OCI-LY7 (cell line): ENCODE results near the gene DCAF7. TPM values are rescaled to one million over a fixed set of nuclear protein-coding genes. Genes with fewer than 3 reads are reported as not detected.

Experiments used
- BruUV-seq: library from RNA; stranded (reverse); fragments of 400-500 nt; replicated peaks from 2 replicates; lab custom pipeline; 2021; lab: Mats Ljungman, UMichigan
- CTCF ChIA-PET: fragments of 300-600 bp; sonication (Branson Sonifier 250); formaldehyde crosslinking; loops from one replicate; lab custom pipeline; 2022; ENCODE audit warnings: antibody characterized with exemption; ENCODE audit not compliant: unreplicated experiment; lab: Charles Lee
- POLR2A ChIA-PET: fragments of 300-600 bp; sonication (Branson Sonifier 250); formaldehyde crosslinking; loops from one replicate; lab custom pipeline; 2022; ENCODE audit warnings: antibody characterized with exemption; lab: Charles Lee
- DNase-seq: peaks from one replicate; pipeline ENCODE4 v3.0.0-alpha.2; 2015; ENCODE audit warnings: low spot score
- H2AFZ ChIP-seq: fragments of 200-600 bp; sonication (generic), shearing (Covaris generic); 2 replicates; pipeline ENCODE4 v1.6.1; 2014; ENCODE audit warnings: mild to moderate bottlenecking, antibody characterized with exemption, low read length, moderate library complexity
- H3K27ac ChIP-seq: fragments of 200-600 bp; sonication (generic); 2 replicates; pipeline ENCODE4 v1.5.1; 2014; ENCODE audit warnings: mixed run types, low read depth, mild to moderate bottlenecking, moderate library complexity, low read length, inconsistent platforms; ENCODE audit not compliant: poor library complexity, severe bottlenecking
- H3K36me3 ChIP-seq: fragments of 200-600 bp; sonication (generic); 2 replicates; pipeline ENCODE4 v1.6.1; 2014; ENCODE audit warnings: mild to moderate bottlenecking, antibody characterized with exemption, low read length, moderate library complexity, mixed read lengths; ENCODE audit not compliant: insufficient read depth
- H3K4me1 ChIP-seq: fragments of 200-600 bp; sonication (generic); 2 replicates; pipeline ENCODE4 v1.5.1; 2014; ENCODE audit warnings: mild to moderate bottlenecking, low read length; ENCODE audit not compliant: insufficient read depth, poor library complexity, severe bottlenecking
- H3K4me2 ChIP-seq: fragments of 200-600 bp; sonication (generic); 2 replicates; pipeline ENCODE4 v1.6.1; 2014; ENCODE audit warnings: mild to moderate bottlenecking, low read length
- H3K4me3 ChIP-seq: fragments of 200-600 bp; sonication (generic); 2 replicates; pipeline ENCODE4 v1.5.1; 2014; ENCODE audit warnings: mild to moderate bottlenecking, low read depth, low read length; ENCODE audit not compliant: poor library complexity, severe bottlenecking
- H3K79me2 ChIP-seq: fragments of 200-600 bp; sonication (generic); 2 replicates; pipeline ENCODE4 v1.6.1; 2016; ENCODE audit warnings: low read depth, mild to moderate bottlenecking, low read length, moderate library complexity, mixed read lengths; ENCODE audit not compliant: insufficient read depth
- H3K9me2 ChIP-seq: fragments of 200-600 bp; sonication (generic); 2 replicates; pipeline ENCODE4 v1.6.1; 2016; ENCODE audit warnings: mild to moderate bottlenecking, low read length, mixed read lengths; ENCODE audit not compliant: insufficient read depth
- H3K9me3 ChIP-seq: fragments of 200-600 bp; sonication (generic); 2 replicates; pipeline ENCODE4 v1.6.1; 2014; ENCODE audit warnings: mild to moderate bottlenecking, mixed run types, low read length, mixed read lengths
- H4K20me1 ChIP-seq: fragments of 200-600 bp; sonication (generic); 2 replicates; pipeline ENCODE4 v1.6.1; 2014; ENCODE audit warnings: mild to moderate bottlenecking, antibody characterized with exemption, low read length, moderate library complexity, mixed read lengths; ENCODE audit not compliant: insufficient read depth
- CTCF ChIP-seq: fragments of 200-600 bp; sonication (generic); conservative IDR thresholded peaks from 2 replicates; pipeline ENCODE4 v1.5.1; 2014; ENCODE audit warnings: mild to moderate bottlenecking, antibody characterized with exemption, low read length, moderate library complexity, mixed read lengths
- EZH2phosphoT487 ChIP-seq: fragments of 200-600 bp; sonication (generic); IDR thresholded peaks from 2 replicates; pipeline ENCODE4 v1.6.1; 2018; ENCODE audit warnings: low read depth, borderline replicate concordance, mild to moderate bottlenecking, mixed run types, antibody characterized with exemption, low read length, moderate library complexity, mixed read lengths
- intact Hi-C: fragments of 100-400 bp; cut with micrococcal nuclease; formaldehyde crosslinking; loops from one replicate; pipeline ENCODE4 v1.10.0; 2022; ENCODE audit not compliant: unreplicated experiment
- total RNA-seq, 2 experiments: library from RNA; depleted of rRNA in 1 of 2; stranded (reverse); fragments of >200 nt in 1 of 2; shearing (Covaris generic) in 1 of 2; gene quantifications; 2 replicates each; pipeline ENCODE4 v1.2.3, GENCODE V29; 2014 to 2022

Gene DCAF7
- total RNA-seq, 2 experiments from 2014 or later, result 46.4 to 121 TPM

GRCh38 chr17:63542942-63543821, 7.1 kb upstream of the DCAF7 start:
- H3K4me2 ChIP-seq, result no peak overlapping the region
- no peaks in the 10 kb centered on the region for H3K4me1 ChIP-seq
- H3K36me3 ChIP-seq, result no peaks in the 10 kb centered on the region
- intact Hi-C loops, result no loop called here
- H2AFZ ChIP-seq, result no peak overlapping the region
- no peak for DNase-seq
- peaks cover under 1% of the 10 kb centered on the region; the same call in 1 of the 2 replicates for H3K79me2 ChIP-seq
- ChIA-PET POLR2A (interaction anchor here (0.6 to 1.2 kb wide), 2 partner anchors 12 to 289 kb away, joined by 3 read pairs; no protein-coding TSS in a partner anchor), CTCF (interaction anchor here (0.6 kb wide), 1 partner anchor 45 kb away, joined by 3 read pairs; no protein-coding TSS in a partner anchor)
- H3K9me3 ChIP-seq, result no peaks in the 10 kb centered on the region
- TF ChIP-seq CTCF (no peak), EZH2phosphoT487 (no peak)
- no TSS peak for BruUV-seq
- H3K9me2 ChIP-seq, result no peaks in the 10 kb centered on the region
- no peaks in the 10 kb centered on the region for H4K20me1 ChIP-seq
- no peak overlapping the region for H3K27ac ChIP-seq
- no peak overlapping the region for H3K4me3 ChIP-seq

GRCh38 chr17:63543822-63544420, 6.4 kb upstream of the DCAF7 start:
- TF ChIP-seq EZH2phosphoT487 (no peak), CTCF (no peak)
- H3K4me3 ChIP-seq, result no peak overlapping the region
- H3K27ac ChIP-seq, result no peak overlapping the region
- peaks cover 8% of the 10 kb centered on the region; the same call in 1 of the 2 replicates for H3K79me2 ChIP-seq
- DNase-seq, result peak; percentile 28
- no peak overlapping the region for H2AFZ ChIP-seq
- BruUV-seq, result no TSS peak
- H4K20me1 ChIP-seq, result no peaks in the 10 kb centered on the region
- H3K36me3 ChIP-seq, result no peaks in the 10 kb centered on the region
- intact Hi-C loops, result no loop called here
- no peaks in the 10 kb centered on the region for H3K4me1 ChIP-seq
- no peak overlapping the region for H3K4me2 ChIP-seq
- H3K9me2 ChIP-seq, result no peaks in the 10 kb centered on the region
- ChIA-PET POLR2A (interaction anchor here (0.6 kb wide), 1 partner anchor 288 kb away, joined by 3 read pairs; no protein-coding TSS in a partner anchor), CTCF (interaction anchor here (0.6 to 0.7 kb wide), 2 partner anchors 38 to 45 kb away, joined by 3 to 4 read pairs; no protein-coding TSS in a partner anchor)
- no peaks in the 10 kb centered on the region for H3K9me3 ChIP-seq
